B cell (primary cell): Measurements from ENCODE around the gene SH2D5. TPM values are rescaled to one million over a fixed set of nuclear protein-coding genes. Genes with fewer than 3 reads are reported as not detected.

ENCODE experiments used
- ATAC-seq: fragments of 200-7000 bp; cut with Tn5 transposase; one replicate; pipeline ENCODE4 v1.10.0; 2021; ENCODE audit warnings: low read depth, mild to moderate bottlenecking, moderate number of reproducible peaks, moderate library complexity
- CTCF ChIA-PET: fragments of 350-600 bp; sonication (Branson Sonifier 250); formaldehyde crosslinking; loops from one replicate; lab custom pipeline; 2021; ENCODE audit warnings: antibody characterized with exemption, inconsistent platforms; lab: Charles Lee
- POLR2A ChIA-PET: fragments of 350-600 bp; sonication (Branson Sonifier 250); formaldehyde crosslinking; loops from one replicate; lab custom pipeline; 2021; ENCODE audit warnings: antibody characterized with exemption; lab: Charles Lee
- DNase-seq: peaks from one replicate; pipeline ENCODE4 v3.0.0; 2013
- H2AFZ ChIP-seq: 2 replicates; pipeline ENCODE4 v1.6.1; 2012; ENCODE audit warnings: mild to moderate bottlenecking, low read depth, low read length; ENCODE audit not compliant: insufficient read depth, poor library complexity, severe bottlenecking
- H3K27ac ChIP-seq, 2 donors: 1 replicate in 1 of 2; 2 replicates in 1 of 2; pipeline ENCODE4 v1.5.1; 2012 to 2013; ENCODE audit warnings: low read length in 2 of 2, mild to moderate bottlenecking in 2 of 2, moderate library complexity in 1 of 2
- H3K27me3 ChIP-seq, 4 experiments: fragments of 200-600 bp in 1 of 4; sonication (generic) in 1 of 4; replicated peaks in 1 of 4; 1 replicate in 2 of 4; 2 replicates in 2 of 4; pipeline versions ENCODE4 v1.6.1 to v1.7.0; 2013 to 2016; ENCODE audit warnings: low read length in 3 of 4, mild to moderate bottlenecking in 2 of 4, mixed read lengths in 1 of 4, moderate library complexity in 1 of 4; ENCODE audit not compliant: insufficient read depth in 4 of 4, control insufficient read depth in 3 of 4; ENCODE audit errors: control extremely low read depth in 1 of 4
- H3K36me3 ChIP-seq, 2 experiments: replicated peaks in 1 of 2; 1 replicate in 1 of 2; 2 replicates in 1 of 2; pipeline versions ENCODE4 v1.6.1 to v1.7.1; 2013; ENCODE audit warnings: low read length in 1 of 2; ENCODE audit not compliant: insufficient read depth in 2 of 2, control insufficient read depth in 1 of 2; ENCODE audit errors: control extremely low read depth in 1 of 2, extremely low read depth in 1 of 2
- H3K4me1 ChIP-seq, 2 donors: fragments of 200-600 bp in 1 of 2; sonication (generic) in 1 of 2; 1 replicate in 1 of 2; 2 replicates in 1 of 2; pipeline versions ENCODE4 v1.5.1 to v1.6.1; 2013 to 2017; ENCODE audit warnings: low read length in 2 of 2; ENCODE audit not compliant: control insufficient read depth in 2 of 2, insufficient read depth in 2 of 2
- H3K4me2 ChIP-seq: replicated peaks from 2 replicates; pipeline ENCODE3; 2012; ENCODE audit warnings: mild to moderate bottlenecking, low read depth, low read length; ENCODE audit not compliant: poor library complexity, severe bottlenecking
- H3K4me3 ChIP-seq, 5 experiments: fragments of 200-600 bp in 1 of 5; sonication (generic) in 1 of 5; 1 replicate in 3 of 5; 2 replicates in 2 of 5; pipeline versions ENCODE4 v1.5.1 to v1.7.0; 2011 to 2016; ENCODE audit warnings: low read length in 4 of 5, mild to moderate bottlenecking in 4 of 5, low read depth in 2 of 5, control low read depth in 1 of 5, moderate library complexity in 1 of 5; ENCODE audit not compliant: insufficient read depth in 1 of 5; ENCODE audit errors: control extremely low read depth in 1 of 5, extremely low read depth in 1 of 5
- H3K79me2 ChIP-seq: fragments of 200-600 bp; sonication (generic); one replicate; pipeline ENCODE4 v1.6.0; 2016; ENCODE audit warnings: low read length; ENCODE audit not compliant: control insufficient read depth, insufficient read depth
- H3K9ac ChIP-seq: fragments of 200-600 bp; sonication (generic); 2 replicates; pipeline ENCODE4 v1.6.1; 2017; ENCODE audit warnings: mild to moderate bottlenecking, low read length, moderate library complexity
- H3K9me3 ChIP-seq, 3 donors: one replicate each; pipeline versions ENCODE4 v1.6.1 to v1.7.1; 2013; ENCODE audit warnings: low read length in 2 of 3; ENCODE audit not compliant: control insufficient read depth in 2 of 3, insufficient read depth in 1 of 3; ENCODE audit errors: control extremely low read depth in 1 of 3
- H4K20me1 ChIP-seq: 2 replicates; pipeline ENCODE4 v1.6.0; 2012; ENCODE audit warnings: mild to moderate bottlenecking, low read length; ENCODE audit not compliant: insufficient read depth, control insufficient read depth, poor library complexity, severe bottlenecking
- H3K27ac Mint-ChIP-seq: one replicate; pipeline ENCODE4 v1.8.0; 2021; ENCODE audit warnings: mixed read lengths
- H3K27me3 Mint-ChIP-seq: one replicate; pipeline ENCODE4 v1.8.0; 2021; ENCODE audit warnings: mixed read lengths
- H3K4me1 Mint-ChIP-seq: one replicate; pipeline ENCODE4 v1.8.0; 2021; ENCODE audit warnings: mixed read lengths
- H3K4me3 Mint-ChIP-seq: one replicate; pipeline ENCODE4 v1.8.0; 2021; ENCODE audit warnings: mixed read lengths
- H3K9me3 Mint-ChIP-seq: one replicate; pipeline ENCODE4 v1.8.0; 2022; ENCODE audit warnings: mixed read lengths; ENCODE audit not compliant: insufficient read depth
- EZH2 ChIP-seq: IDR thresholded peaks from 2 replicates; pipeline ENCODE4 v1.6.1; 2012; ENCODE audit warnings: borderline replicate concordance, low read depth, mild to moderate bottlenecking, moderate library complexity, low read length; ENCODE audit not compliant: insufficient read depth, poor library complexity, severe bottlenecking
- WGBS: methylation state at CpG from one replicate; pipeline ENCODE4 v1.1.5; 2013; ENCODE audit warnings: missing lambda C conversion rate; ENCODE audit not compliant: insufficient coverage; 5-methylcytosine and 5-hydroxymethylcytosine counted together
- intact Hi-C: fragments of 100-400 bp; cut with micrococcal nuclease; formaldehyde crosslinking; loops from one replicate; pipeline ENCODE4 v1.10.0; 2022
- polyA plus RNA-seq: library from polyadenylated mRNA; depleted of rRNA; stranded (reverse); fragments of >200 nt; gene quantifications from 2 replicates; pipeline ENCODE4 v1.2.3, GENCODE V29; 2012
- total RNA-seq, 2 donors: library from RNA; stranded (reverse); fragments of 120-200 nt in 1 of 2; gene quantifications; 1 replicate in 1 of 2; 2 replicates in 1 of 2; pipeline versions ENCODE4 v1.2.3 to v1.2.4, GENCODE V29; 2013 to 2022
- TF ChIP-seq, protein P1 (sequence below): fragments of 200-600 bp; IDR thresholded peaks from one replicate; pipeline ENCODE4 v1.8.0; 2022; ENCODE audit warnings: antibody characterized with exemption, mild to moderate bottlenecking

Gene SH2D5
- total and polyA plus RNA-seq, 2 donors (not counting 1 experiment from before 2014, with no cell fraction given) = 0.30 TPM; not detected in 1

DNA sequence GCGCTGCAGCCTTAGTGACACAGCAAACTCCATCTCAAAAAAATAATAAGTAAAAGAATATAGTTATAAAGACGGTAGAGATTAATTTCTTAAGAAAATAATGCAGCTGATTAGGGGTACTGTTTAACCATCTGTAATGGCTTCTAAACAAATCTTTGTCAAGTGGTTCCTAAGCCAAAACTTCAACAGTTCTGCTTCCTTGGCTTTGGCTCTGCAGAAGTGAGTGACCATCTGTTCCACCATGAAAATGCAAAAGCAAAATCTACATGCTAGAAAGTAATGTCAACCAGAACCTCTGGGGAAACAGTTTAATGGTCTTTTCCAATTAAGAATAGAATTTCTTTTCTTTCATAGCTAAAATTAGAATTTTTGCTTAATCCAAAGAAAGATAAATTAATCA, 8.3 kb upstream of the SH2D5 start:
- ChIA-PET CTCF (no interaction called here), POLR2A (no interaction called here)
- Histone ChIP-seq H3K4me1 (no peaks in the 10 kb centered on the region), H3K4me3 (no peak overlapping the region), H3K9me3 (no peaks in the 10 kb centered on the region), H3K79me2 (no peaks in the 10 kb centered on the region), H3K9ac (no peak overlapping the region), H2AFZ (no peak overlapping the region), H3K36me3 (peaks cover 15 to 58% of the 10 kb centered on the region in 2 experiments), H3K27ac (no peak overlapping the region), H4K20me1 (no peaks in the 10 kb centered on the region), H3K27me3 (no peaks in the 10 kb centered on the region), H3K4me2 (no peak overlapping the region)
- Mint-ChIP-seq H3K4me1 (no peaks in the 10 kb centered on the region), H3K4me3 (no peak overlapping the region), H3K27ac (no peak overlapping the region), H3K27me3 (no peaks in the 10 kb centered on the region), H3K9me3 (no peaks in the 10 kb centered on the region)
- intact Hi-C loops = no loop called here
- WGBS = no CpG with 5 or more reads among the region's 2 CpGs
- DNase-seq (no peak), ATAC-seq (no peak)
- no peak for TF ChIP-seq EZH2
- TF ChIP-seq, protein P1, sequence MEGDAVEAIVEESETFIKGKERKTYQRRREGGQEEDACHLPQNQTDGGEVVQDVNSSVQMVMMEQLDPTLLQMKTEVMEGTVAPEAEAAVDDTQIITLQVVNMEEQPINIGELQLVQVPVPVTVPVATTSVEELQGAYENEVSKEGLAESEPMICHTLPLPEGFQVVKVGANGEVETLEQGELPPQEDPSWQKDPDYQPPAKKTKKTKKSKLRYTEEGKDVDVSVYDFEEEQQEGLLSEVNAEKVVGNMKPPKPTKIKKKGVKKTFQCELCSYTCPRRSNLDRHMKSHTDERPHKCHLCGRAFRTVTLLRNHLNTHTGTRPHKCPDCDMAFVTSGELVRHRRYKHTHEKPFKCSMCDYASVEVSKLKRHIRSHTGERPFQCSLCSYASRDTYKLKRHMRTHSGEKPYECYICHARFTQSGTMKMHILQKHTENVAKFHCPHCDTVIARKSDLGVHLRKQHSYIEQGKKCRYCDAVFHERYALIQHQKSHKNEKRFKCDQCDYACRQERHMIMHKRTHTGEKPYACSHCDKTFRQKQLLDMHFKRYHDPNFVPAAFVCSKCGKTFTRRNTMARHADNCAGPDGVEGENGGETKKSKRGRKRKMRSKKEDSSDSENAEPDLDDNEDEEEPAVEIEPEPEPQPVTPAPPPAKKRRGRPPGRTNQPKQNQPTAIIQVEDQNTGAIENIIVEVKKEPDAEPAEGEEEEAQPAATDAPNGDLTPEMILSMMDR = no peak

DNA sequence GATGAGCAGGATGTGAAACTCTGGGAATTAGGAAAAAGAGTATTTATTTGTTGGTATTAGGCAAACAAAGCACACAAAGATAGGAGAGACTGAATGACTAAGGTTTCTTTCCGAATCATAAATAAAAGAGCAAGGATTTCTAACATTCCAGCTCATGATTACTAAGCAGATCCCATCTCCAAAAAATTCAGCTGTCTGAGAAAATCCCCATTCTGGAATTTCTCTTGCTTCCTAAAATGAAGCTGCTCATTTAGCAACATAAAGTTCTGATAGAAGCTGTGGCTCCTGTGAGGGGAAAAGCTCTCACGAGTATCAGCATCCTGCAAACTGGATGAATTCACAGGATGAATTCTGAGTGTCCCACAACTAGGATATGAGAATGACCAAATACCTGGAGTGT, 6.7 kb upstream of the SH2D5 start:
- H3K9me3 Mint-ChIP-seq = no peaks in the 10 kb centered on the region
- Histone ChIP-seq H3K9ac (no peak overlapping the region), H2AFZ (no peak overlapping the region), H3K79me2 (no peaks in the 10 kb centered on the region), H3K27ac (no peak overlapping the region), H3K9me3 (no peaks in the 10 kb centered on the region), H4K20me1 (no peaks in the 10 kb centered on the region), H3K4me1 (no peaks in the 10 kb centered on the region), H3K27me3 (no peaks in the 10 kb centered on the region), H3K4me2 (no peak overlapping the region), H3K4me3 (no peak overlapping the region), H3K36me3 (peaks cover 4 to 42% of the 10 kb centered on the region in 2 experiments)
- no CpG with 5 or more reads among the region's 2 CpGs for WGBS
- no peaks in the 10 kb centered on the region for H3K4me1 Mint-ChIP-seq
- DNase-seq = no peak
- intact Hi-C loops = no loop called here
- no peak overlapping the region for H3K4me3 Mint-ChIP-seq
- TF ChIP-seq EZH2 = no peak
- TF ChIP-seq, protein P1 = no peak
- ChIA-PET CTCF (no interaction called here), POLR2A (no interaction called here)
- H3K27me3 Mint-ChIP-seq = no peaks in the 10 kb centered on the region
- ATAC-seq = no peak
- H3K27ac Mint-ChIP-seq = no peak overlapping the region
